Stimulated activated naive CD4-positive, alpha-beta T cell (primary cell): ENCODE measurements around the gene RCSD1.

Experiments used
- DNase-seq, 6 experiments: peaks; one replicate each; lab custom pipeline; 2025; lab: John Stamatoyannopoulos, UW

RCSD1 gene

DNA sequence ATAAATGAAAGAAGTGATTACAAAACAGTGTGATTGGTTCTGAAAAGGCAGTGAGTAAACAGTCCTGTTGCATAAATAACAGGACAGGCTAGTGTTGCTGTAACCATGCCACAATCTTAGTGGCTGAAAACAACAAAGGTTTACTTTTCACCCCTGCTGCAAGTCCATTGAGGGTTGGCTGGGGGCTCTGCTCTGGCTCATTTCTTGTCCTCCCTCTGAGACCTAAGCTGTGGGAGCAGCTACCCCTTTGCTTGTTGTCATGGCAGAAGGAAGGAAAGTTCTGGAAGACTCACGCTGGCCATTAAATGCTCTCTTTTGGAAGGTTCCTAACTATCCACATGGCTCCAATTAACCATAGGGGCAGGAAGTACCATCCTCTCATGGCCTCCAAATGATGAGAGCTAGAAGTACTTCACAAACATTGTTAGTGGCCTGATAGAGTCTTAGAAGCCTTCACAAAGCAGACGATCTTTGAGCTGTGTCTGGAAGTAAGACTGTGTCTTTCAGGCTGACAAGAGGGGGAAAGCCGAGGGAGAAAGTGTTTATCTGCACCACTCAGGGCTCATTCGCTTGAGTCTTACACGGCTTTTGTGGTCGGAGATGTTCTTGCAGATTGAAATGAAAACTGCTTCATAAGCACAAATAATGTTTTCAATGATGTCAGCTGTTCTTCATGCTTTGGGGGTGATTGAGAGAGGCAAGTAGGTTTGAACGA lies 11.9 kb downstream of the RCSD1 start:
- no peak for DNase-seq

DNA sequence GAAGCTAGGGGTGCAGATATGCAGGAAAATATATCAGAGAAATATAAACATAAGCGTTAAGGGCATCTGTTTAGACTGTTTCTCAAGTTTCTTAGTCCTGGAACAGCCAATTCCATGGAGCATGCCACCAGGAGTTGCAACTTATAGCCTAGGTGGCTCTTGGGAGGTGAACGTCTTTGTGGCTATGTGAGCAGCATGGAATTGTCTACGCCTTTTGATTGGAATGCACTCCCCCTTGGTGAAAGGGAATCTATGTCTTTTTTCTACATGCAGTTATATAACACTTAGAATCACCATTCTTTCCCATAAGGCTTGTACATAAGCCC lies 12.4 kb downstream of the RCSD1 start:
- no peak for DNase-seq

DNA sequence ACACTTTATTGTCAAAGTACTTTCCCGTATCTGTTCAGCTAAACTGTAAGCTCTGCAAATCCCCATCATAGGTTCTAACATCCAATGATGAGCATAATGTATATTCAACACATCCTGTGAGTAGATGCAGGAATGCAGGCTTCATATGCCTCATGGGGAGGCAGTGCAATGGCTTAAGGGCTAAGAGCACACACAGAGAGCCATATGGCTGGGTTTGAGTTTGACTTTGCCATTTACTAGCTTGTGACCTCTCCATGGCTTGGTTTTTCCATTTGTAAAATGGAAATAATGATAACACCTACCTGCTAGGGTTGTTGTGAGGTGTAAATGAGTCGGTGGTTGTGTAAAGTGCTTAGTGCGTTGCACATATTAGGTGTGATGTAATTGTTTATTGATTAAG lies 13.4 kb downstream of the RCSD1 start:
- no peak for DNase-seq

DNA sequence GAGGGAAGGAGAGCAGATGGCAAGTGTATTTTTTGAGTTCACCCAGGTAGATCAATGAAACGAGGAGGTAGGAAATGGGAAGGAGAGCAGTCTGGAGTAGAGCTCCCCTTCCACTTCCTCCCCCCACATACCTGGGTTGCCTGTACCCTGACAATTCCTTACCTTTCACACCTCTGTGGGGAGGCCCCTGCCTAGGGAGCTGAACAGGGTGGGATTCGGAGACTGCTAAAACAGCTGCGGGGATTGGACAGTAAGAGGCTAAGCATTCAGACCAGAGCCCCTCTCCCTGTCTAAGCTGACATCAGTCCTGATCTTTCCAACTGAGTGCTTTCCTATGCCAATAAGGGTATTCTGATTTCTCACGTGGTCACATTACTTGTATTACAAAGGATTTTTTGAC lies 14.5 kb downstream of the RCSD1 start:
- no peak for DNase-seq

DNA sequence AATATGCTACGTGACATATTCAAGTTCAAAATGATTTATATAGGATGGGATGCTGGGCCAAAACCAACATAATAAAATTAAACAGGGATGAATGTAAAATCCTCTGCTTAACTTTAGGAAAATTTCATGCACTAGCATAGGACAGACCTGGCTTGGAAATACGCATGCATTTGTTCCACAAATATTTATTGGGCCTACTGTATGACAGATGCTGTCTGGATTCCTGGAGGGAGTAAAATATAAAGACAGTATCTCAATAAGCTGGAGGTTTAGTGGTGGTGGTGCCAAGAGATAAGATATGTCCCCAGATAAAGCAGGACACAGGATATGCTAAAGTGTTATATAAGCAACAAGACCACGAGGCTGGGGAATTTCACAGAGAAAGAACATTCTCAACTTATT lies 15.1 kb downstream of the RCSD1 start:
- no peak for DNase-seq

DNA sequence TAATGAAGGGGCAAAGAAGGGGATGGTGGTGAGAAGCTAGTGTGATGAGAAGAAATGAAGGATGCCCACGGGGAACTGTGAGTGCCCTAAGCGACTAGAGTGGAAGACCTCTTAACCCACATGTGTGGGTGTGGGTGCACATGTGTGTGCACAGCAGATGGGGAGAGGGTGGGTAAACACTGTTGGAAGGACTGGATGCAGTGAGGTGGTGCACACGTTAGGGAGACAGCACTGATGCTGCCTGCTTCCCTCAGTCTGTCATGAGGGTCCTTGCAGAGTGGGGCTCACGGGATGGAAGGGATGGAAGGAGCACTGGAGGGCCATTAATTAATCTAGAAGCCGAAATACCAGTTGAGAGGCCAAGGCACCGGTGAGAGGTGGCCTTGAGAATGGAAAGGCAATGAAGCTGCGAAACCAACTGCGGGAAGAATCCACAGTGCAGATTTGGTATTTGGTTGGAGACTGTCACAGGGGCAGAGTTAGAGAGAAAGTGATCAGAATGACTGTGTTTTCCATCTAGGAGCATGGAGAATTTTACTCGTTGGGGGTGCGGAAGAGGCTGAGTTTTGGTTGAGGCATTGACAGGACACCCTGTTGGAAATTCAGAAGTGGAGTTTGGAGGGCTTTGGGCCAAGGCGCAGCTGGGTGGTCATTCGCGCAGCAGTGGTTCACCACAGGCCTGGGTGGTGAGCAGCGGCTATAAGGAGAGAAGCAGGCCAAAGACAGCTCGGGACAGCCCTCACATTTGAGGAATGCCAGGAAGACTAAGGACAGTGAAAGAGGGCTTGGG lies 15.8 kb downstream of the RCSD1 start:
- no peak for DNase-seq

DNA sequence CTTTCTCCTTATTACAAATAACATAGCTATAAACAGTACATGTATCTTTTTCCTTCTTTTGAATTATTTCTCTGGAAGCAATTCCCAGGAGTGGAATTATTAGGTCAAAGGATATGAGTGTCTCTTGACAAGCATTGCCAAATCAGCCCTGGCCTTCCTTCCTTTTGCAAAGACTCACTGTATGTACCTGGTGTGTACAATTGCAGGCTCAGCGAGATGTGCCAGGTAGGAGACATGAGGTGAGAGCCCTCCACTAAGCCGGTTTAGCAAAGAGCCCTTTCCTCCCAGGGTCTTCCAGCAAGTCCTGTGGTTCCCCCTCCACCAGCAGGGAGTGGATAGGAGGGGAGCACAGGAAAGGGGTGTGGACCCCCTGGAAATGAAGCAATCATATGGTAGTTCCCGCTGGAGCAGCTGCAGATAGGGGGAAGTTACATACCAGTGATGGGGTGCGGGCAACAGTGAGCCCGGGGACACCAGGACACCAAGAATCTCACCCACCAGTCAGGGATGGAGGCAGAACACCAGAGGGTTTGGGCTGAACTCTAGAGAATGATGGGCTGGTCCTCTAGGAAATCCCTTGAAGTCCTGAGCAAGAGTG lies 18.3 kb downstream of the RCSD1 start:
- no peak for DNase-seq

DNA sequence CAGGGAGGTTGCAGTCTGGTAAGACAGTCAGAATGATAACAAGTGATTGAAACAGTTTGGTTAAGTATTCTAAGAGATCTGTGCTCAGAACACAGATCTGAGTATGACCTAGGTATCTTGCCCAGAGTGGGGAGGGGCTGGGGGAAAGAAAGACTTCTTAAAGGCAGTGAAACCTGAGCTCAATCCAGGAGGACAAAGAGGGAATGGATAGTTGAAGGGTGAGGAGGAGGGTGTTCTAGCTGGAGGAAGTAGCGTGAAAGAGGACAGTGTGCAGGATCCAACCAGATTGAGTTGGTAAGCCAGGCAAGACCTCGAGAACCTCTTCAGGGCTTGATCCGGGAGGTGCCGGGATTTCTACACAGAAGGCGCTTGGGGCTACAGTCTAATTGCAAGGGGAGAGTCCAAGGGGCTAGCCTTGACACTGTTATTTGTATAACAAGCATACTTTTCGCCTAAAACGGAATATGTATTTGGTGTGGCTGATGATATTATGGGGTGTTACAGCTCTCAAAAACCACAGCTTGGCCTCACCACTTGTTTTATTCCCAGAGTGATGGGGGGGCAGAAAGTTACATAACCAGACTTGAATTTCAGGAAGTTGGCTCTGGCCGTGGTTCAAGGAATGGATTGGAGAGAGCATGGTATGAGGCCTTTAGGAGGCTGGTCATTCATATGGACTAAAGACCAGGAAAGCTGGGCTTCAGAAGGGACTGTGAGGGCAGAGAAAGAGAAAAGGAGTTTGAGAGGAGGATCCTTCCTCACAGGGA lies 19.1 kb downstream of the RCSD1 start:
- no peak for DNase-seq

DNA sequence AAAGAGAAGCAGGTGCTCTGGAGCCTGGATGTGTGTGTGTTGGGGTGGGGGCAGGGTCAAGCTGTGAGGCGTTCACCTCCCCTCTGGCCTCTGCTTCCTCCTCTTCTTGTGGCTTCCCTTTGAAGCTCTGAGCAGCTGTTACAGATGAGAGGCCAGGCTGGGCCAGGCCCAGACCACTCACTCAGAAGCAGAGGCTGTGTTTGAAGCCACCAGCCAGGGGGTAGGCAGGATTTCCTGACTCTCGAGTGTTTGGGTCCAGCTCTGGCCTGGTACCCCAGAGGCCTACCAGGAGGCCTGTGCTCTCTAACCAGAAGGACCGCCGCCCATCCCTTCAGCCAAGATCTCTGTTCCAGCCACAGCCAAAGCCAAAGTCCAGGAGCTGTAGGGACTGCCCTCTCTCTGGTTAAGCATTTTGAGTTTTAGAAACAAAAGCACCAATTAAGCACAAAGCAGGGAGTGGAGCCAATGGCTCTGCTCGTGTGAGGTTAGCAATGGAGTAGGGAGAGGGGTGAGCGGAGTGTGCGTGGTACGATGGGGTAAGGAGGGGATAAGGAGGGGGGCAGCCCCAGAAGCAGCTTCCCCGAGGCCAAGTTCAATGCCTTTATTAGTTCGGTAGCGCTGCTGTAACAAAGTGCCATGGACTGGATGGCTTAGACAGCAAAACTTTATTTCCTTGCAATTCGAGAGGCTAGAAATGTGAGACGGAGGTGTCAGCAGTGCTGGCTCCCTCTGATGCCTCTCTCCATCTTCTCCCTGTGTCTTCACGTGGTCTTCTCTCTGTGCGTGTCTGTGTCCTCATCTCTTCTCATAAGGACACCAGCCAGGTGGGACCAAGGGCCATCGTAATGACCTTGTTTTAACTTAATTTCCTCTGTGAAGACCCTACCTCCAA lies 20.5 kb downstream of the RCSD1 start:
- DNase-seq: no peak

DNA sequence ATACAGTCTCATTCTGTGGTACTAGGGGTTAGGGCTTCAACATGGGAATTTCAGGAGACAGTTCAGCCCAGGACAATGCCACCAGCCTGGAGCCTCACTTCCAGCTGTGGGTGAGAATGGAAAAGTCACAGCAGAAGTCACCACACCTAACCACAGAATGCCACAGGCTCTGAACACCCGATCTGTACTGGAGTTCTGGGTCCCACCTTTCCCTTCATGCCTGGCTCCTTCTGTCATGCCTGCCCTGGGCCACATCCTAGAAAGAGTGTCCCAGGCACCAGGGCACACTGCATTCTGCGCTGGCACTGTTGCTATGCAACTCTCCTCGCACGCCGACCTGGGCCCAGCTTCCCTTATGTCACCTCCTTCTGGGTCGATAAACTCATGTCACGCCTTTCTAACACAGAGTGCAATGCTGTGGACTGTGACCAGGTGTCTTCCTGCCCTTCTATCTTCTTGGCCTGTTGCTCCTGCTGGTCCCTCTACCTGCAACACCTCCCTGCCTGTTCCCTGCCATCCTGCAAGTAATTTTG lies 21.2 kb downstream of the RCSD1 start:
- DNase-seq: peak in 1 of 6 experiments; percentile 9

DNA sequence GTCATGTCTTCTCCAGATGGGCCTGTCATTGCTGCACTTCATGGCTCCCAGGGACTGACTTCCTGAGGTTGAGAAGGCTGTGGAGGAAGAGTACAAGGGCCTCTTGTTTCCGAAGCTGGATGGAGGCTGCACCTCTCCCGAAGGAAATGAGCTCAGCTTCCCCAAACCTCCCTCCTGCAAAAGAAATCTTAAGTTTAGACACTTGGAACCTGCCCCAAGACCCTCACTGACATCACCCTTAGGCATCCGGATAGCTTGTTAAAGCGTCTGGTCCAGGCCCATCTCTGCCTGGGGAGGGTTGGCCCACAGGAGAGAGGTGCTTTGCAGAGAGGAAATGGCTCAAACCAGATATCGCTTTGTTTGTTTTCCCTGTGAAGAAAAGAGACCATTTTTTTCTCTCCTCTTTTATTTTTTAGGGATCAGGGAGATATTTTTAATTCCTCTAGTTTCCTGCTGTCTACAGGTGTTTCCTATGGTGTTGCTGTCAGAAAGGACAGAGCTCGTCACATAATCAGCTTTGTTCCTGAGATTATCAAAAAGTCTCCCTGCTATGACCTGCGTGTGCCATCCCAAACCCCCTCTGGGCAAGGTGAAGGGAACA lies 25.0 kb downstream of the RCSD1 start:
- DNase-seq: no peak

DNA sequence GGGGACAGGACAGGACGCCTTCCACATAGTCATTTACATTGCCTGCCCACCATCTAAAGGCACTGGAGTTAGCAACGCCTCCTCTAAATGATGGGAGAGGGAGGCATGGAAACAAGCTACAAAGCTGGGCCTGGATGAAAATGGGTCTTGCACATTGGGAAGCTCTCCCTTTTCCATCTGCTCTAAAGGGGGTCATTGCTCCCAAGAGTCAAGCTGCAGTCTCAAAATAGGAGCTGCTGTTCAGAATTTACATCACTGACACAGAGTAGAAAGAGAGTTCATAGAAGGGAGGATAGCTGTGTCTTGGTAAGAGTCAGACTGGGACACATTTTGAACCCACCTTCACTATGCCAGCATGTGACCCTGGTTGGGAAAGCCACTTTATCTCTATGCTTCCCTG lies 26.6 kb downstream of the RCSD1 start:
- DNase-seq: no peak

DNA sequence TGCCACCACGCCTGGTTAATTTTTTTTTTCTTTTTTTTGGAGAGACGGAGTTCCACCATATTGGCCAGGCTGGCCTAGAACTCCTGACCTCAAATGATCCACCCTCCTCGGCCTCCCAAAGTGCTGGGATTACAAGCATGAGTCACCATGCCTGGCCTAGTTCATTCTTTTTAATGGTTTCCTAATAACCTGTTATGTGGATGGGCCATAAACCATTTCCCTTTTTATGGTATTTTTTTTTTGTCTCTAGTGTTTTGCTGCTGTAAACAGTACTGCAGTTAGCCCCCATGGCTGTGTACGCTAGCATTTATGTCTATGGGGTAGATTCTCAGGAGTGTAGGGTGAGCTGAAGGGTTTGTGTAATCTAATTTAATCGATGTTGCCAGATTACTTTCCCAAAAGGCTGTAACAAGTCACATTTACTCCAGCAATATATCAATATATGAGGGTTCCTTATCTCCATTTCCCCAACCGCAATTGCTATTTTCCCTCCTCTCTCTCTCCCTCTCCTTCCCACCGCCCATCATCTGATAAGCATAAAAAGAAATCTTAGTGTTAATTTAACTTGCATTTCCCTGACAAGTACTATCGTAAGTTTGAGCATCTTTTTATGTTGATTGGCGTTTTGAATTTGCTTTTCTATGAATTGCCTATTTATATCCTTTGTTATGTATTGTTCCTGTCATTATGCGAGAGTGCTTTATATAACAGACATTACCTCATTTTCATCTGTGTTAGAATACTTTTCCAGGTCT lies 28.7 kb downstream of the RCSD1 start:
- DNase-seq: no peak

DNA sequence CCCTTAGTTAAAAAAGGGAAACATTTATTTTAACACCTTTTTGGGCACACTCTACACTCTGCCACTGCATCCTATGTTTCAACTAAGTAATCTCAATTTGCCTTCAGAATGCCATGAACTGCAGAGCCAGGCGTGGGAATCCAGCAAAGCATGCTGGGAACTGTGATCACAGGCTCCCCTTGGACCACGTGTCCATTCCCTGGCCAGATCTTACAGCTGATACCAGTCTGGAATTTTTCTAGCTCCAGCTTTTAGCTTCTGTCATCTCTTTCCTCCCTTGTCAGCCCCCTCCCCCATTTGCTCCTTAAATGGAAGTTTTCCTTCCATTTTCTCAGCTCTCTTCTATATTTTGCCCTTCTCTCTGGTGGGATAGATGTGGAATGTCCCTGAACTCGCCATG lies 29.4 kb downstream of the RCSD1 start:
- DNase-seq: no peak

DNA sequence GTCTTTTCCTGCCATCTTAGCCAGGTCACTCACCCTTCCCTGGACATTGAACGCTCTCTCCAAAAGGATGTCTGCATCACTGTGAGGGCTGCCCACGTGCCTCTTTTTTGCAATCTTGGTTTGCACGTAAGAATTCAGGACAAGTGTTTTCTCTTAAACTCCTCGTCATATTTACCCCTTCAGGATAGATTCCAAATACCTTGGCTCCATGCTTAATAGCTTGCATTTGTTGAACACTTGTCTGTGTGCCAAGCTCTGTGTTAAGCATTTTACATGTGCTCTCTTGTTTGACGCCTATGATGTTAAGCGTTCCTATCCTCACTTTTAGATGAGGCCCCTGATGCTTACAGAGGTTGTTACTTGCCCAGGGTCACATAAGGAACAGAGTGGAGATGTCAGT lies 29.8 kb downstream of the RCSD1 start:
- DNase-seq: no peak

DNA sequence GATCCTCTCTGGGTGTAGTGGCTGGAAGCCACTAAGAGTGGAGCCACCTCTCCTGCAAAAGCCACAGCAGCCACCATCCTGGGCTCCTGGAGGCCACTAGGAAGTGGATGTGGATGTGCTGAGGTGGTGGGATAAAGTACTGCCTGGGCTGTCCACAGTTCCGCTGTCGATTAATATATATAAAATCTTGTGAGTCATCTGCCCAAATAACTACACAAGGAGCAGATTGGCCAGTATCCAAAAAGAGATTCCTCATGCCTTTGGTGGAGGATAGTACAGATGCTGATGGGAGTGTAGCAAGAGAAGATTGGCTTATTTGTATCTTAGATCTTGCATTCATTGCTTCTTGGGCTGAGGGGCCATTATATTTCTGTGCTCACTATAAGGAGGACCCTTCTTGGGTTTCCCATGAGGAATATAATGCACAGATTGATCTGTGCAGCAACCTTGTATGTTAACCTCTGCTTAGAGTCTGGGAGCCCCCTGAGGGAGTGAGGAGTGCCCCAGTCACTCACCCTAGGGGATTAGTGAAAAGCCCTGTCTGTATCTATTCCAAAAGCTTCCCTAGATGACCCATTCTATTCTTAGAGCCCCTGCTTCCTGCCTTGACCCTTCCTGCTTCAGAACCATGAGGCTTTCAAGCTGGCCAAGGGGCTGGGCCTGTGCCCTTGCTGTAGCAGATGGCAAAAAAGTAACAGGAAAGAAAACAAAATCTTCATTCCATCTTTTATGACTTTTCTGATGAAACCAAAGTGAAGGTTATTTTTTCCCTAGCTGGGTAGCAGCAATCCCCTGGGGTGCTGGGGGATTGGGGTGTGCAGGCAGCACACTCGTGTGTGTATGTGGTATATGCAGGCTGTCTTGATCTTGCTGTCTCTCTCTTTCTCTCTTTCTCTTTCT lies 31.7 kb downstream of the RCSD1 start:
- DNase-seq: no peak

DNA sequence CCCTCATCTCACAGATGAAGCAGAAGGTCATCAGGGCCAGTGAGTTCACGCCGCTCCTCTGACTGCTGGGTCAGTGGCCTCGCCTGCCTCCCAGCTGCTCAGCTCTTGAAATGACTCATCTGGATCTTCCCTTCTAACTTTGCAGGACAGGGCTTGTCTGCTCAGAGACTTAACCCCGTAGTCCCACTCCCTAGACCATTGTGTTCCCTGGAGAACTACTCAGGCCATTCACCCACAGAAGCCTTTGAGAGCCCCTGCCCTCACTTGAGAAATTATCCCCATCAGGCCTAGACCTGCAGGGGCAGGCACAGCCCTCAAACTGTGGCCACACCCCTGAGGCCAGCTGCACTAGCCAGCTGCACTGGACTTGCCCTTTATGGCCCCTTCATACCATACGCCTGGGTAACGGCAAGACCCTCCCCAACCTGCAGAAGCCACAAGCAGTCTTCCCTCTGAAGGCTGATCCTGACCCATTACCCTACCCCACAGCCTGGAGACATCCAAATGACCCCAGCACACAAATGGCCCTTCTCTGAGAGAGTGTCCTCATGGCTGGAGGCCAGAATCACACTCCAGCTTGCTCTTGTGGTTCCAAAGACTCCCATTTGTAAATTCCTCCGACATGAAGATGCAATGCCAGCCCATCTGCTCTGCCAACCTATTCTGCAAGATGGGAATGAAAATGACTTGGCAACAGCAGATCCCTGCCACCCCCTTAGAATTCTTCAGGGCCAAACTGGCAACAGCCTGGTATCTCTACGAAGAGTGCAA lies 33.2 kb downstream of the RCSD1 start:
- DNase-seq: no peak

DNA sequence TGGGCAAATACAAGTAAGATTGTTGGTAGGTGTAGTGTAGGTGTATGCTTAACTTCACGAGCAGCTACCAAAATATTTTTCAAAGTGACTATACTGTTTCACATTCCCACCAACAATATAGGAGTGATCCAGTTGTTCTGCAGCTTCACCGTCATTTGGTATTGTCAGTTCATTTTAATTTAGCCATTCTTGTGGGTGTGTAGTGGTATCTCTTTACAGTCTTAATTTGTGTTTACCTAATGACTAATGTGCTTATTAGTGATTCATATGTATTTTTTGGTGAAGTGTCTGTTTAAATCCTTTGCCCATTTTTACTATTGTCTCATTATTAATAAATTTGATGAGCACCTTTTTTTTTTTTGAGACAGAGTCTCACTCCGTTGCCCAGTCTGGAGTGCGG lies 35.4 kb downstream of the RCSD1 start:
- no peak for DNase-seq
